ENCODE results near the gene FOXF2. TPM values are rescaled to one million over a fixed set of nuclear protein-coding genes. Genes with fewer than 3 reads are reported as not detected.

The FOXF2 gene
- total and polyA plus RNA-seq, 10 of the 15 experiments (the other 5 are each of a cell fraction or from before 2014, with no cell fraction given), result not detected

DNA sequence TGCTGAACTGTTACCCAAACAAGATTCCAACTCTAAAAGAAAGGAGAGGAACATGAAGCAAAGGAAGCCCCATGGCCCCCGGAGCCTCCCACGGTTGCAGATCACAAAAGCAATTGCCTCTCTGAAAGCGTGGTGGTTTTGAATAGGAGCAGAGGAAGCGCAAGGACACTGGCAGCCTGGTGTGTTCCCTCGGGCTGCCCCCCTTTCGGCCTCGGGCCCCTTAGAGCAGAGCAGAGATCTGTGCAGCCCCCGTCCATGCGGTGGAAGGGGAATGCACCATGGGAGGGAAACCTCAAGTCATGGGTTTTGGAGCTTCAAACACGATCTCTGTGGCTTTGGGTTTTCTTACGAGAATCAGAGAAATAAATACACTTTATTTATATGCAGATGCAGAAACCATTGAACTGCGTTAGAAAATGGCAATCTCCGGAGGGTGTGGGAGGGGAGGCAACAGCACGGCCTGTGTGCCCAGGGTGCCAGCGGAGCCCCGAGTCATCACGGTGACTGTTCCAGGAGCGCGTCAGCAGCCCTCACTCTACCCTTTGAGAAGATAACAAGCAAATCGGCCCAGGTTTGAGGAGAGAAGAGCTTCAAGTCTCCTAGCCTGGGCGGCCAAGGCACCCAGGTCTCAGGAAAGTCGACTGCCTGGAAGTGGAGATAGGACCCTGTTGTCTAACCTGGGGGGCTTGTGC, 20.5 kb downstream of the FOXF2 start:
- no TSS peak for BruUV-seq (replicated peaks)
- TF ChIP-seq JUNB (IDR thresholded peaks at IDR 0.05) (no peak), MYC (IDR thresholded peaks at IDR 0.05; ENCODE audit: insufficient read depth, insufficient read length, insufficient replicate concordance, low read length, severe bottlenecking) (no peak), ZBED1 (IDR thresholded peaks at IDR 0.05; ENCODE audit: borderline replicate concordance) (no peak), ZNF274 (IDR thresholded peaks at IDR 0.05; ENCODE audit: insufficient read depth, insufficient read length) (no peak), HCFC1 (IDR thresholded peaks at IDR 0.05; ENCODE audit: low read length) (no peak), DPF2 (IDR thresholded peaks at IDR 0.05) (no peak), SMARCA5 (IDR thresholded peaks at IDR 0.05) (no peak), GABPA (IDR thresholded peaks at IDR 0.05; ENCODE audit: low read depth) (no peak), MTA2 (IDR thresholded peaks at IDR 0.05; ENCODE audit: low read depth) (no peak), ASH2L (IDR thresholded peaks at IDR 0.05; ENCODE audit: borderline replicate concordance, low read depth) (no peak), CHD4 (IDR thresholded peaks at IDR 0.05) (no peak)
- TF ChIP-seq, protein P1, sequence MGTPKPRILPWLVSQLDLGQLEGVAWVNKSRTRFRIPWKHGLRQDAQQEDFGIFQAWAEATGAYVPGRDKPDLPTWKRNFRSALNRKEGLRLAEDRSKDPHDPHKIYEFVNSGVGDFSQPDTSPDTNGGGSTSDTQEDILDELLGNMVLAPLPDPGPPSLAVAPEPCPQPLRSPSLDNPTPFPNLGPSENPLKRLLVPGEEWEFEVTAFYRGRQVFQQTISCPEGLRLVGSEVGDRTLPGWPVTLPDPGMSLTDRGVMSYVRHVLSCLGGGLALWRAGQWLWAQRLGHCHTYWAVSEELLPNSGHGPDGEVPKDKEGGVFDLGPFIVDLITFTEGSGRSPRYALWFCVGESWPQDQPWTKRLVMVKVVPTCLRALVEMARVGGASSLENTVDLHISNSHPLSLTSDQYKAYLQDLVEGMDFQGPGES (IDR thresholded peaks at IDR 0.05), result no peak
- TF ChIP-seq, protein P2, sequence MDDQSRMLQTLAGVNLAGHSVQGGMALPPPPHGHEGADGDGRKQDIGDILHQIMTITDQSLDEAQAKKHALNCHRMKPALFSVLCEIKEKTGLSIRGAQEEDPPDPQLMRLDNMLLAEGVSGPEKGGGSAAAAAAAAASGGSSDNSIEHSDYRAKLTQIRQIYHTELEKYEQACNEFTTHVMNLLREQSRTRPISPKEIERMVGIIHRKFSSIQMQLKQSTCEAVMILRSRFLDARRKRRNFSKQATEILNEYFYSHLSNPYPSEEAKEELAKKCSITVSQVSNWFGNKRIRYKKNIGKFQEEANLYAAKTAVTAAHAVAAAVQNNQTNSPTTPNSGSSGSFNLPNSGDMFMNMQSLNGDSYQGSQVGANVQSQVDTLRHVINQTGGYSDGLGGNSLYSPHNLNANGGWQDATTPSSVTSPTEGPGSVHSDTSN (IDR thresholded peaks at IDR 0.05; ENCODE audit: insufficient replicate concordance, low read depth, low read length), result no peak
- TF ChIP-seq, protein P3, sequence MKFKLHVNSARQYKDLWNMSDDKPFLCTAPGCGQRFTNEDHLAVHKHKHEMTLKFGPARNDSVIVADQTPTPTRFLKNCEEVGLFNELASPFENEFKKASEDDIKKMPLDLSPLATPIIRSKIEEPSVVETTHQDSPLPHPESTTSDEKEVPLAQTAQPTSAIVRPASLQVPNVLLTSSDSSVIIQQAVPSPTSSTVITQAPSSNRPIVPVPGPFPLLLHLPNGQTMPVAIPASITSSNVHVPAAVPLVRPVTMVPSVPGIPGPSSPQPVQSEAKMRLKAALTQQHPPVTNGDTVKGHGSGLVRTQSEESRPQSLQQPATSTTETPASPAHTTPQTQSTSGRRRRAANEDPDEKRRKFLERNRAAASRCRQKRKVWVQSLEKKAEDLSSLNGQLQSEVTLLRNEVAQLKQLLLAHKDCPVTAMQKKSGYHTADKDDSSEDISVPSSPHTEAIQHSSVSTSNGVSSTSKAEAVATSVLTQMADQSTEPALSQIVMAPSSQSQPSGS (IDR thresholded peaks at IDR 0.05; ENCODE audit: low read length), result no peak
- TF ChIP-seq, protein P4, sequence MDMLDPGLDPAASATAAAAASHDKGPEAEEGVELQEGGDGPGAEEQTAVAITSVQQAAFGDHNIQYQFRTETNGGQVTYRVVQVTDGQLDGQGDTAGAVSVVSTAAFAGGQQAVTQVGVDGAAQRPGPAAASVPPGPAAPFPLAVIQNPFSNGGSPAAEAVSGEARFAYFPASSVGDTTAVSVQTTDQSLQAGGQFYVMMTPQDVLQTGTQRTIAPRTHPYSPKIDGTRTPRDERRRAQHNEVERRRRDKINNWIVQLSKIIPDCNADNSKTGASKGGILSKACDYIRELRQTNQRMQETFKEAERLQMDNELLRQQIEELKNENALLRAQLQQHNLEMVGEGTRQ (IDR thresholded peaks at IDR 0.05; ENCODE audit: borderline replicate concordance, low read depth, low read length), result no peak

More for the DNA sequence above, 20.5 kb downstream of the FOXF2 start:
- peaks cover 1 to 2% of the 10 kb centered on the region in 2 experiments; a peak in 2 of 4 replicates for H3K27me3 ChIP-seq (replicated peaks in 1 of 2; ENCODE audit: control insufficient read depth in 2 of 2, insufficient read depth in 2 of 2, low read length in 1 of 2)
- WGBS (ENCODE audit: insufficient coverage, insufficient replicate concordance, low lambda C conversion rate, missing lambda C conversion rate), result 49% methylated on average over 22 of the region's 22 CpGs
- ChIA-PET SMC1A (ENCODE audit: uncharacterized antibody, unreplicated experiment) (no interaction called here), CTCF (interaction anchor here (1.0 to 1.7 kb wide), 2 partner anchors 13 to 14 kb away, joined by 3 to 6 read pairs; no protein-coding TSS in a partner anchor), POLR2A (no interaction called here), RAD21 (ENCODE audit: unreplicated experiment) (no interaction called here)
- DNase-seq (ENCODE audit: low read depth, low spot score) (no peak), FAIRE-seq (no peak), ATAC-seq (no peak)
- no peaks in the 10 kb centered on the region for H3K9me3 ChIP-seq (replicated peaks; ENCODE audit: control insufficient read depth, insufficient read depth, low read length)
- H3K27ac ChIP-seq (ENCODE audit: control insufficient read depth, insufficient read depth), result no peak overlapping the region
- no peaks in the 10 kb centered on the region for H3K36me3 ChIP-seq (ENCODE audit: control insufficient read depth in 2 of 2, insufficient read depth in 2 of 2, low read length in 1 of 2)
- H2AFZ ChIP-seq (ENCODE audit: control insufficient read depth, low read depth, low read length), result no peak overlapping the region
- intact Hi-C loops (cut with micrococcal nuclease; ENCODE audit: unreplicated experiment), result no loop called here
- in situ Hi-C loops (cut with MboI), result no loop called here
- no peak overlapping the region for H3K9ac ChIP-seq (ENCODE audit: control insufficient read depth, insufficient read depth, low read length)
- no peak overlapping the region for H3K4me2 ChIP-seq (ENCODE audit: control insufficient read depth, insufficient read depth)
- H3K4me1 ChIP-seq (ENCODE audit: control insufficient read depth, insufficient read depth, low read length), result no peaks in the 10 kb centered on the region
- H4K20me1 ChIP-seq (ENCODE audit: control insufficient read depth, insufficient read depth), result no peaks in the 10 kb centered on the region
- H3K4me3 ChIP-seq, result no peak overlapping the region
- H3K79me2 ChIP-seq (ENCODE audit: control insufficient read depth, insufficient read depth, low read length), result no peaks in the 10 kb centered on the region
